ENCODE data around the gene LPO.

Gene LPO
- total RNA-seq = 0.12 to 0.46 (median 0.21) reads per million in 4 donors

DNA sequence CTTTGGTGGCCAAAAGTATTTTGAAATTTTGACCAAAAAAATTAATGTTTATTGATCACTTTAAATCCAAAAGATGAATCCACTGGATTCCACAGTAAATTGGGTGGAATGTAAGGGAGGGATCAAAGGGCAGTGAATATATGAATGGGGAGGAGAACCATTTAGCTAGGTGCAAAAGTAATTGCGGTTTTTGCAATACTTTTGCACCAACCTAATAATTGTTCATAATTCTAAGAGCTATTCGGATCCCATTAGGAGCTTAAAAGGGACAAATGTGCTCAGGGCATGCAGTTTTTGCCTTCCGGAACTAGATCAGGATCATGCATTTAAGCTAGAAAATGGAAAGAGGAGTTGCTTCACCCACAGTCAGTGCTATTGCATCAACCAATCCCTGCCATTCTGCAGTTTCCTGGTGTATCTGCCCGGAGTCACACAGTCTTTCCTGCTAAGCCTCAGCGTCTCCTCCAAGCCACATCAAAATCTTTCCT lies at the start of gene LPO:
Gene LPO, plus strand, starts transcription at position 438 of the 488 bp plus-strand sequence. CDS start 4,396 bp downstream, outside the sequence.
- no peak for DNase-seq

DNA sequence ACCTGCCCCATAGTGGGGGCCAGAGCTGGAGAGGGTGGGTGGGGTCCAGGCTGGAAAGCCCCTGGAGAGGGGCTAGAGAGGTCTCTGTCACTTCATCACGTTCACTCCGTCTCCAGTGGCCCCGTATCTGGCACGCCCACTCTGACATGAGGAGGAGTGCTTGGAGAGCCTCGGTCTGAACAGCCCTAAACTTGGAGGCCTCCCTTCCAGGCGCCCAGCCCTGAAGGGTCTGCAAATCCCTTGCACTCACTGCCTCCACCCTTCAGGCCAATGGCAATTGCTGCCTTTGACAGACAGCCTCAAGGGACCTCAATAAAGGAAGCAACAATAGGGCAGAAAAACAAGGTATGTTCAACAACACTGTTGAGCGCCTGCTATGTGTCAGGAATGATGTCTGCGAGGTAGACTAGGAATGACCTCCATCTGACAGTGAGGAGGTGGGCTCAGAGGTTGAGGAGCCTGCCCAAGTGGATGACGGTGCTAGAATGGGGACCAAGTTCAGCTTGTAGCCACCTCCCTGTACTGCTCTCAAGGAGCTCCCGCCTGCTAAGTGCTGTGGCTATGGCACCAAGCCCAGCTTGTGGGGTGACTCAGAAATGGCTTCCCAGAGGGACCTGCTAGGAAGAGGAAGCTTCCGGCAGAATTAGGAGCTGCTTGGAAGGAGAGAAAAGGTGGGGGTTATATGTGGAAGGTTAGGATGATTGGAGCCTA lies 48.8 kb upstream of the LPO start:
- no peak for DNase-seq

DNA sequence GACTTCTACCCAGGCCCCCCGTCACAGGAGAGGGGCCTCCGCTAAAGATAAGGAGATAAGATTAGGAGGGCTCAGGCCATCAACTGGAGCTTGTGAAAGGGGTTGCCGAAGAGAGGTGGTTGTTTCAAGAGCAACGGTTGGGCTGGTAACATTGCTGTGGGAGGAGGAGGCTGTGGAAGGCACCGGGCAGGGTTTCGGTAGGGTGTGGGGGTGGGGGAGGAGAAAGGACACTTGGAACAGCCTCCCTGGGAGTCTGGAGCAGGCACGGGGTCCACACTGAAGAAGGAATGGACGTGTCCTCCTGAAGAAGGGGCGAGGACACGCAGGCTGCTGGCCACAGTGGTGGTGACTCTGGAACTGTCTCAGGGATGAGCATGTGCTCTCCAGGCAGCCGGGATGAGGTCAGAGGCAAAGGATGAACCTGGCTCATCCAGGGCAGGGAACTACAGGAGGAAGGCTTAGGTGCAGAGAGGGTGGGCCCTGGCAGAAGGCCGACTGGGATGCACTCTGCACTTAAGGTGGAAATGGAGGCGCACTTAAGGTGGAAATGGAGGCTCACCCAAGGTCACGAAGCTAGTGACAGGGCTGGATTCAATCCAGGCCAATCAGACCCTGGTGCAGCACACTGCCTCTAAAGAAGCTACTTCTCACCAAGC lies 47.0 kb upstream of the LPO start:
- no peak for DNase-seq

DNA sequence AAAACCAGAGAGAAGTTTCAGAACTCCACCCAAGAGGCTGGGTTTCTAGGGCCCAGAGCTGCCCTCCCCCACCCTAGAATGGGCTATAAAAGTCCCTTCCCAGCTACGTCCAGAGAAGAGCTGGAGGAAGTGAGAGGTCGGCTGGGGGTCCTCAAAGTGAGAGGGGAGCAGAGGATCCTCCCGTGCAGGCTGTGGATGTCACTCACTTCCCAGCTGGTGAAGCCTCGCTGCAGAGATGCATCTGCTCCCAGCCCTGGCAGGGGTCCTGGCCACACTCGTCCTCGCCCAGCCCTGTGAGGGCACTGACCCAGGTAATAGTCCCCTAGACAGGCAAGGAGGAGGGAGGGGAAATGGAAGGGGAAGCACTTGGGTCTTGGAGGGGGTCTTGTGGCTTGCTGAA lies 45.8 kb upstream of the LPO start, which contains the start of gene EPX:
Gene EPX, plus strand, starts transcription at position 115 of the 400 bp plus-strand sequence. Its CDS starts 121 bp downstream, at position 236.
- DNase-seq = no peak

DNA sequence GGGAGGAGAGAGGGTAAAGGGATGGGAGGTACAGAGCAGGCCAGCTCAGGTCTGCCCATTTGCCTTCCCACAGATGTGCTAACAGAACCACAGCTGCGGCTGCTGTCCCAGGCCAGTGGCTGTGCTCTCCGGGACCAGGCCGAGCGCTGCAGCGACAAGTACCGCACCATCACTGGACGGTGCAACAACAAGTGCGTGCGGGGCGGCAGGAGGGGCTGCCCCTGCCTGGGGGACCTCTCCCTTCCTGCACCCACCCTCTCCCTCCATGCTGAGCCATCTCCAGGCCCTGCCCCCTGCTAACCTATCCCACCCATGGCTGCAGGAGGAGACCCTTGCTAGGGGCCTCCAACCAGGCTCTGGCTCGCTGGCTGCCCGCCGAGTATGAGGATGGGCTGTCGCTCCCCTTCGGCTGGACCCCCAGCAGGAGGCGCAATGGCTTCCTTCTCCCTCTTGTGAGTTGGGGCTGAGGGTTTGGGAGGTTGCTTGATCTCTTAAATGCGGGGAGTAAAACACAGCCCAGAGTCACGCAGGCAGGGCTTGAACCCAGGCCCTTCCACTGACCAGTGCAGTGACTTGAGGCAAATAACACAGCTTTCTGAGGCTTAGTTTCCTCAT lies 44.6 kb upstream of the LPO start:
- no peak for DNase-seq

DNA sequence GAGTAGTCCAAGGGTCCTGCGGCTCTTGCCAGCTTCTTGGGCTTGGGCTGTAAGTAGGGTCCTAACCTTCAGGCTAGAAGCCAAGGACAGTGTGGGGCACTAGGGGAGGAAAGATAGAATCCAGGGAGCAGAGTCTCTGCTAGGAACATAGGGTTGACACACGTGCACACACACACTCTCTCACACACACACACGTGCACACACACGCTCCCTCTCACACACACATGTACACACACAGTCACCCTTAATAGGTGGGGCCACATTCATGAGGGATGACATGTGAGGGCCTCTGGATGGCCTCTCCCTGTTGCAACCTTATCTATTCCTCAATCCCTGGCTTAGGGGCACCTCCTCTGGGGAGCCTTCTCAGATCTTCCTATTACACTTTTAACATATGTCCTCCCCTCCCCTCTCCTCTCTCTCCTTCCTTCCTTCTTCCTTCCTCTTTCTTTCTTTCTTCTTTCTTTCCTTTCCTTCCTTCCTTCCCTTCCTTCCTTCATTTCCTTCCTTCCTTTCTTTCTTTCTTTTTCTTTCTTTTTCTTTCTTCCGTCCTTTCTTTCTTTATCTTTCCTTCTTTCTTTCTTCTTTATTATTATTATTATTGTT lies 42.8 kb upstream of the LPO start:
- DNase-seq = no peak

DNA sequence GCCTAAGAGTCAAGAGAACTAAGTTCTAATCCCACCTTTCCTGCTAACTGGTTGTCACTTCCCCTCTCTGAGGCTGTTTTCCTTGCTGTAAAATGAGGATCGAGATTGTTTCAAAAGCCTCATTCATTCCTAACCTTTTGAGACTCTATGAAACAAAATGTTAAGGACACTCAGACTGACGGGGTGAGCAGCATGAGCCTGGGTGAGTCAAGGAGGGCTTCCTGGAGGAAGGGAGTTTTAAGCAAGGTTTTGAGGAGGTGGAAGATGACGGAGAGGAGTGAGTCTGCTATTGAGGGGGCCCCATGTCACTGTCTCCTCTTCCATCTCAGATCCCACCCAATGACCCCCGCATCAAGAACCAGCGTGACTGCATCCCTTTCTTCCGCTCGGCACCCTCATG lies 41.8 kb upstream of the LPO start:
- no peak for DNase-seq

DNA sequence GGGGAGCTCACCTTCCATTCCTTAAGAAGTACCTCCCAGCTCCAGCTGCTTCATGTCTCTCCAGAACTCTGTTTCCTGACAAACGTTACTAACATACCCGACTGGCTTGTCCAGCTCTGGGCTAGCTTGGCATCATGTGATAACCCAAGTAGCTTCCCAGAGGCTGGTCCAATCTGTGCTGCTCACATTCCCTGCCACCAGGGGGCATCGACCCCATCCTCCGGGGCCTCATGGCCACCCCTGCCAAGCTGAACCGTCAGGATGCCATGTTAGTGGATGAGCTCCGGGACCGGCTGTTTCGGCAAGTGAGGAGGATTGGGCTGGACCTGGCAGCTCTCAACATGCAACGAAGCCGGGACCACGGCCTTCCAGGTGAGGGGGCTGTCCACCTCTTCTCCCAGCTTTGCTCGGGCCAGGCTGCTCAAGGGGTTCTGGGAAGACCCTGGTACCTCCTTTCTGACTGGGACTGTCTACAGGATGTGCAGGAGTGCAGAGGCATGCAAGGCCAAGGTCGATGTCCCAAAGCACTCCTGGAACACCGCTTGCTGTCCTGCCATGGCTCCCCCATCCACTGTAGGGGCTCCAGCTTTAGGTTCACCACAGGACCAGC lies 38.3 kb upstream of the LPO start:
- peak in 3 of 5 donors; percentile 32 to 49 (median 35) for DNase-seq

DNA sequence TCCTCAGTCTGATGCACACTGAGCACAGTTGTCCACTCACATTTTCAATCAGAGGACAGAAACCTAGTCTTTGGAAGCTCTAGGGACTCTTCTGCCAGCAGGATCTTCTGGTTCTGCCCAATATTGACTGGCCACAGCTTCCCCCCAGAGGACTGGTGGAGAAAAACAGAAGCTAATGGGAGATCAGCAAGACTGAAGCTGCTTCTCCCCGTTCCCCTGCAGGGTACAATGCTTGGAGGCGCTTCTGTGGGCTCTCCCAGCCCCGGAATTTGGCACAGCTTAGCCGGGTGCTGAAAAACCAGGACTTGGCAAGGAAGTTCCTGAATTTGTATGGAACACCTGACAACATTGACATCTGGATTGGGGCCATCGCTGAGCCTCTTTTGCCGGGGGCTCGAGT lies 35.5 kb upstream of the LPO start:
- no peak for DNase-seq

DNA sequence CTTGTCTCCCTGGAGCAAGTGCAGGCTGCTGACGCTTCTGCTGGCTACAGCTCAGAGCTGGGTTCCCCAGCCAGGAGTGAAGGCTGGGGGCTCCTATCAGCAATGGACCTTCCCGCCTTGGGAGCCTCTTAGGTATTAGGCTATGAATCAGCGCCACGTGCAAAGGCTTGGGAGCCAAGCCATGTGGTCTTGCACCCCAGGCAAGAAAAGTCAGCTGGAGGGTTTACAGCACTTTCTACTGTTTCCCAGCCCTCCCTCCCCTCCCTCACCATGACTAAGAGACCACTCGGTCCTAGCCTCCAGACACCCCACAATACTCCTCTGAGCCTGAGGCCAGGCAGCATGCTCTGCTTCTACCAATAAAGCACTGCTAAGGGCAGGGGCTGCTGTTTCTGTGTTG lies 33.6 kb upstream of the LPO start:
- no peak for DNase-seq

DNA sequence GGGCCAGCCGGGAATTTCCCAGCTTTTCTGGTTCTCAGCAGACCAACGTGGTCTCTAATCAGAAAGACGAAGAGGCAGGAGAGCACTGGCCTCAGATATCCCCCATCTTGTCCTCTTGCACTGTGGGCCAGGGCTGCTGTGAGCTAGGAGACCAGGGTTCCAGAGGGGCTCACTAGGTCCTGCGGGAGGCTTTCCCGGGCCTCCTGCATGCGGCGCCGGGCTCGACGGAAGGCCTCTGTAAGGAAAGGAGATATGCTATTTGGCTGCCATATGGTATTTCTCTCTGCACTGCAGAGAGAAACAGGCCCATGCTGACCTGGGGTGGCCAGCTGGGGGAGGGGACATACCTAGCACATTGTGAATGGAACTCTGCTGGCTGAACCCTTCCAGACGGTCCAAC lies 32.4 kb upstream of the LPO start:
- no peak for DNase-seq

DNA sequence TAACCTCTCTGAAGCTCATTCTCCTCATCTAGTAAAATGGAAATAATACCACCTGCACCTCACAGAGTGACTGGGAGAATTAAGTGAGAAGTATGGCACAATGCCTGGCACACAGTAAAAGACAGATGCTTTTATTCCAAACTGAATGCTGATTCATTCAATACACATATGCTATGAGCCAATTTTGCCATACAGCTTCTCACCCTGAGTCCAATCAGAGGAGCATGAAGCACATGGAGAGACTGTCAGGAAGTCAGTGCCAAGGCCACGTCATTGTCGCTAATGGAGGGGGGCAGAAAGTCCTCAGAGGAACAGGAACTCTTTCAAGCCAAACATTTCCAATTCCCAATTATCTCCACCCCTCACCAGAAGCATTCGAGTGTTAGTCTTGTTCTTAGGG lies 30.9 kb upstream of the LPO start:
- no peak for DNase-seq

DNA sequence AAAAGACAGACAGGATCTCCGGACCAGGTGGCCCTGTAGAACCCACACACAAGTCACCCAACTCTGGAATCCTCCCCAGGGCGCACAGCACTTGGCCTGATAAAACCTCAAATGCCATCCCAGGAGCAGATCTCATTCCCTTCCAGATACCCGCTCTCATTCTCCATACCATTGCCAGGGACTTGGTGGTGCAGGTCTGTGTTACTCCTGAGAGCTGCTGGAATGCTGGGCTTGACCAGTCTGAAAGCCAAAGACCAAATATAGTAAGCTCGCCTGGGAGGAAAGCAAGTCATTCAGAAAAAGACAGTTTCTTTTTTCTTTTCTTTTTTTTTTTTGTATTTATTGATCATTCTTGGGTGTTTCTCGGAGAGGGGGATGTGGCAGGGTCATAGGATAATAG lies 30.0 kb upstream of the LPO start:
- no peak for DNase-seq

DNA sequence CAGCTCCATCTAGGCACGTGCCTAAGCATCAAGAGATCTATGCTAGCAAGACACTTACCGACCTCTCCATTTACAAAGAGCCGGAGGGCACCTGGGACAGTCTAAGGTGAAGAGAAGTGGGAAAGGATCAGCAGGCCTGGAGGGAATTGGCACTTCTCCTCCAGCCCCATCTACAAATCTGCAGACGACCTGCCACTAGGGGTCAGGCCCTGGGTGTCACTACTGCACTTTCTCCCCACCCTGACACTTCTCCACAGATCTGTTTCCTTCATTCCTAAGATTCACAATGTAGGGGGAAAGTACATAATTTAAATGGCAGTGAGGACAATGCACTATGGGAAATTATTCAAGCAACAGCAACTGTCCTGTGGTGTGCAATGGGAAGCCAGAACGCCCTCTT lies 27.5 kb upstream of the LPO start:
- DNase-seq = no peak

DNA sequence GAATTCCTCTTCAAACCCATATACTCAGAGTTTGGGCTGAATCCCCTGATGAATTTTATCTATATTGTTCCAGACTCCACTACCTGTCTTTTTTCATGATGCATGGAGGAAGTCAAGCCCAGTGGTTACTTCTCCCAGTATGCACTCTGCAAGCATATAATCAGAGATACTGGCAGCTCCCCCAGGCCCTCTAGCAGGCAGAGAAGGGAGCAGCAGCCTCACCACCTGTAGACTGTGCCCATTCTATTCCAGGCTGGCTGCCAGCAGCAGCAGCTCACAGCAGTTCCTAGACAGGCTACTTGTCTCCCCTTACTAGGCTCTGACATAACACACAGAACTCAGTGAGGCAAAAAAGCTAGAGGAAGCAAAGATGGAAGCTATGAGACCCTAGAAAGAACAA lies 22.7 kb upstream of the LPO start:
- DNase-seq = no peak

DNA sequence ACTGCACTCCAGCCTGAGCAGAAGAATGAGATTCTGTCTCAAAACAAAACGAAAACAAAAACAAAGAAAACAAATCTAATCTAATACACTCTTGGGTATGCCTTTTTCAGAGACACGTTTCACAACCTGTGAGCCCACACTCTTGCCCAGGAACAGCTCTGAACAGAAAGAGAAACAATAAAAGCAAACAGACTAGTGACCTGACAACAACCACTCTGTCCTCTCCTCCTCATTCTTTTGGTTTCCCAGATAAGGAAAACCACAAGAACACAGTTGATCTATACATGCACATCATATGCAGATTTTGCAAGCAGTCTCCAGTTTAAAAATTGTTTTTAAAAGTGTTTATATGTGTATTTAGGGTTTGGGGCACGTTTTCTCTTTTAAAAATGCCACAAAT lies 20.6 kb upstream of the LPO start:
- no peak for DNase-seq

DNA sequence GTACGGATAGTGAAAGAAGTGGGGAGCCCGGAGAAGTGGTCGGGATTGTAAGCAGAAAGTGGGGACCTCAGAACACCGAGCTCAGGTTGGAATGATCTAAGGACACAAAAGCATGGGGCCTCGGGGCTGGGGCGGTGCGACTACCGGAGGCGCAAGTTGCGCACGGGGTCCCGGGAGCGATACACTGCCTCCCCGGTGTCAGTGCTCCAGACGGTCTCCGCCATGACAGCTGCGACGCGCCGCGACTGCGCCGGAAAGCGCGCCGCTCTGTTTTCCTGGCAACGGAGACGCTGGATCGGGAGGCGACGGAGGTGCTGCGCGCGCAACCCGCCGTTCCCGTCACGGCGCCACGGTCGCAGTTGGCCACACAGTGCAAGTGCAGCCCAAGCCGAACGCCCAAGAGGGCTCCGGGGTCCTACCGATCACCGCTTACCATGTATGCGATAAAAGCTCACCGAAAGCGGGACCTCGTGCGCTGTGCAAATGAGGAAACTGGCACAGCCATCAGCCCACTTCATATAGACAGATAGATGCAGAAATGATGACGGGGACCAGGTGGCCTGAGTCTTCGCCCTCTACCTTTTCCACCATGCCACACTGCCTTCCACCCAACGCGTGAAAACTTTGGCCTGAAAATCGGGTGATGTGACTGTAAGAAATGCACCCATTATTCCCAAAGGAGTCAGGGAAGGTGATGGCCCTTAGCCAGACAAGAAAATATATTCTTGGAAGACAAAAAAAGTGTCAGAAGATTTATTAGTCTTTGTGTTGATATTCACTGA lies 19.2 kb upstream of the LPO start, which contains the start of gene MKS1:
Gene MKS1, minus strand, starts transcription at position 249 of the 782 bp plus-strand sequence. Its CDS starts 25 bp downstream, at position 224.
- DNase-seq = peak; percentile 85 to 95 (median 91)

DNA sequence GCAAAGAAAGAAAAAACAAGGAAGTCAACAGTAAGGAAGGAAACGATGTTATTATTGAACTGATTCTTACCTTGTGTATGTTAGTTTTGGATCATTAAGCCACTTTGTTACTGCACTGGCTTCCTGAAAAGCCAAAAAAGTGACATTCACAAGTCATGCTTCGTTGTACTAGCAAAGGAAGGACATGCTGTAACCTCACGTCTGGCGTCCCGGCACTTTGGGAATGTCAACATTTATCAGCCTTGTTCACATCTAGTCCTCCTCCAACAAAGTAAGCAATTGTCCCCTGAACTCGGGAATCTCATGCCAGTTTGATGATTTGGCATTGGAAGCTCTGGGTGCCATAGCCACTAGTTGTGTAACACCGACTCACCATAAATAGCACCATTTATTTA lies 18.6 kb upstream of the LPO start:
- no peak for DNase-seq

DNA sequence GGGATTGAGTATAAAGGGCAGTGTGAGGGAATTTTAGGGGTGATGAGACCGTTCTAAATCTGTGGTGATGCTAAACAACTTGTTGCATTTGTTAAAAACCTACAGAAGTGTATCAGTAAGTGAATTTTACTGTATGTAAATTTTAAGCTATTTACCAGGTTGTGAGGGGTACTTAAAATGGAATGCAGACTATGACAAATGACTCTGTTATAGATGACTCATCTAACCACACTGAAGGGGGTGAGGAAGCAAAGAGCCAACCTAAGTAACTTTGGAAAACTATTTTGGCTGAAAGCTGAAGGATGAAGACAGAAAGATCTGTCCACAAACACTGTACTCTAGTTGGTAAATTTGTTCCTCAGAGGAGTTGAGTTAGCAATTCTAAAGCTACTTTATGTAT lies 14.1 kb upstream of the LPO start:
- no peak for DNase-seq

DNA sequence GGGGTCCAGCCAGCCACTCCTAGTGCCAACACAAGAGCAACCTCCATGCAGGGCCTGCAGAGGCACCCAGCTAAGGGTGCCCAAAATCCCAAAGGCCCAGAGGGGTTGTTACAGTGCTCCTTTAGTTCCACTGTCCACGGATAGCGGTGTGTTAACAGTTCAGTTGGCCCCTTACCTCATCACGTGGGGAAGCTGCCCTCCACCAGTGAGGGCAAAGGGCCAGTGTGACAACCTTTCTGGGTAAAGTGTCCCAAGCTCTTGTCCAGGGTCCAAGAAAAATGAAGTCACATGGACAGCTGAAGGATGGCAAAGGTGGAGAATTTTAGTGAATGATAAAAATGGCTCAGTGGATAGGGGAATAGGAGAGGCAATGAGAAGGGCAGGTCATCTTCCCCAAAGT lies 10.7 kb upstream of the LPO start:
- no peak for DNase-seq

DNA sequence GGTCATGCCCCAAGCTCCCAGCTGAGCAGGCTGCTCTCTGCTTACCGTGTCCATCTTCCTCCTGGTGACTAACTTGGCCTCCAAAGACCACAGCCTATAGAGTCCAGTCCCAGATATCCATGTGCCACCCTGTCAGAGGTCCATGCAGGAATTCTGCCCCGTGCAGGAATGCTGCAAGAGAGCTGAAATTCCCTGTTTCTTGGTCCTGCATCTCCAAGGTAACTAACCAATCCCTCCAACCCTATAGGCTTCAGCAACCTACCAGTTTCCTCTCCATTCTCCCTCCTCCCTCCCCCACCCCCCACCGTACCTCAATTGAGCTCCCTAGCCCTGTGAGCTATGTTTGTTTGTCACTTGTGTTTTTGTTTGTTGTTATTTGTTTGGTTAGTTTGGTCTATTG lies 9.7 kb upstream of the LPO start:
- DNase-seq = no peak

DNA sequence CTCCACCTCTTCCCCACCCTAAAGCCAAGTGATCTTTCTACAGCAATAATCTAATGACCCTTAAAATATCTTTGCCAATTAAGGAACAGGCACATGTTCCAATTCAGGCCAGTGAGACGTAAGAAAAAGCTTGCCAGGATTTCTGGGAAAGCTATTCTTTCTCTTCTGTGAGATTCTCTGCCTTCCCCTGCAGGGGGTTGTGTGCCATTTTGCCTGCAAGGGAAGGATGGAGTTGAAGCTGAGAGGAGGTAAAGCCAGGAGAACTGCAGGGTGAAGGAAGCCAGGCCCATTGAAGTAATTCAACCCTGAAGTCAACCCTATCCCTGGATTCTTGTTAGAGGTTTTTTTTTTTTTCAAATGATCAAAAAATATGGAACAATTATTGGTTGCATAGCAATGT lies 9.0 kb upstream of the LPO start:
- DNase-seq = no peak
